Measurements from ENCODE around the gene UGT2B10. TPM values are rescaled to one million over a fixed set of nuclear protein-coding genes. Genes with fewer than 3 reads are reported as not detected.

The UGT2B10 gene
- polyA plus RNA-seq, 1 experiment: not detected

Small RNA genes lying within 50 kb of the gene (small RNA-seq; reads per million reads assigned to genes)
- gene AC021146.4 (ENCODE audit: insufficient read length, low read depth, low replicate concordance) (not detected), gene AC021146.9 (ENCODE audit: insufficient read length, low read depth, low replicate concordance) (not detected)

Other genes starting within 250 kb of the UGT2B10 start
- gene UGT2B17, start 239.7 kb upstream of the UGT2B10 start, polyA plus RNA-seq (2011; rRNA removed): not detected in 2 replicates
- not detected in 2 replicates for gene UGT2B15, start 145.3 kb upstream of the UGT2B10 start, polyA plus RNA-seq (2011; rRNA removed)
- gene UGT2A3, start 135.8 kb downstream of the UGT2B10 start, polyA plus RNA-seq (2011; rRNA removed): not detected in 2 replicates